ENCODE data around the gene AFP.

AFP gene

DNA sequence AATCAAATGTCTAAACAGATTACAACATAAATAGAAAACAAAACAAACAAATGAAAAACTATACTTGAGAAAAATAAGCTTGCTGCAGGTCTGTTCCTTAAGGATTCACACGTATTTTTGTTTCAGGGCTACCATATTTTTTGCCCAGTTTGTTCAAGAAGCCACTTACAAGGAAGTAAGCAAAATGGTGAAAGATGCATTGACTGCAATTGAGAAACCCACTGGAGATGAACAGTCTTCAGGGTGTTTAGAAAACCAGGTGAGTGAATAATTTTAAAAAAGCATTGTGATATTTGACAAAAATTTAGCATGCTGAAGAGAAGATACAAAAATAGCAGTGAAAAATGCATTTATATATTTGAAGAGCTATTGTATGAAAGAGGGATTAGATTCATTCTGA lies 2.0 kb downstream of the AFP start:
- no peak for DNase-seq (ENCODE audit: low spot score)

DNA sequence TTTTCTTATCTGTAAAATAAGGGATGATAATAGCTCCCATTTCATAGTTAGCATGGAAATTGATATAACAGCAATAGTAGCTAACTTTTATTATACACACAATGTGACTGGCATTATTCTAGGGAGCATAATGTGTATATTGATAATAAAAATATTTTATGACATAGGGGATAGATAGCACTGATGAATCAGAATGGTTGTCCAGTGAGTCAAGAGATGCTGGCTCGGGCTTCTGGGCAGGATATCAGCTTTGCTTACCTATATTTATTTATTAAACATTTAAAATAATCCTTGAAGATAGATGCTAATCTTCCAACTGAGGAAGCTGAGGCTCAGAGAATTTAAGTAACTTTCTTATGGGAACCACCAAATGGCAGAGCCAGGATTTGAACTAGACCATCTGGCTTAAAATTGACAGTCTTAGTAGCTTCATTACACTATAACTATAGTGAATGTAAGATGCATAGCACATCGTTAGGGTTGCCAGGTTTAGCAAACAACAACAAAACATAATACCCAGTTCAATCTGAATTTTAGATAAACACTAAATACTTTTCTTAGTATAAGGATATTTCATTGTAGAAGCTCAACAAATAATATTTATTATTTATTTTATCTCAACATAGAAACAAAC lies 2.7 kb downstream of the AFP start:
- DNase-seq (ENCODE audit: low spot score): no peak

DNA sequence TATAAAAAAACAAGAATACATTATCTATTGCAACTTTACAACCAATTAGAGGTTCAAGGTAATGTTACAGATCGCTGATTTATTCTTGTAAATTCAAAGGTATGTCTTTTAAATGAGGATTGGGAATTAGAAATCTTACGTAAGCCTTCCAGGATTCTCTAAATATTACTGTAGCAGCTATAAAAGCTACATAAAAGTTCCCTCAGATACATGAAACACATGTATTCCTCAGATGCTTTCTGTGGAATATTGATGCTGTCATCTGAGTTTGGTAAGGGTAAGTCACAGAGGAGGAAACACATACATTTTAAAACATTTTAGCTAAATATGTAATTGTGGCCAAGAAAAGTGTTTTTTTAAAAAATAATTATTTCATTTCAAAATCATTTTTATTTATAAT lies 3.4 kb downstream of the AFP start:
- no peak for DNase-seq (ENCODE audit: low spot score)

DNA sequence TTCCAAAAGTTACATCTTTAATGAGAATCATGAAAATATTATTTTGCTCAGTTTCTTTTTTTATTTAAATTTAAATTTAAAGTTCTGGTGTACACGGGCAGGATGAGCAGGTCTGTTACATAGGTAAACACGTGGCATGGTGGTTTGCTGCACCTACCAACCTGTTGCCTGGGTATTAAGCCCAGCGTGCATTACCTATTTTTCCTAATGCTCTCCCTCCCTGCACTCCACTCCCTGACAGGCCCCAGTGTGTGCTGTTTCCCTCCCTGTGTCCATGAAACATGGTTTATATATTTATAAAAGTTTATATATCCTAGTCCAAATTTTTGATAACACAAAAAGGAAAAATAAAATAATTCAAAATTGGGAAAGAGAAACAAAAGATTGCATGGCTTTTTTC lies 4.0 kb downstream of the AFP start:
- no peak for DNase-seq (ENCODE audit: low spot score)

- DNase-seq (ENCODE audit: low spot score): no peak
These were observed 4.6 kb downstream of the AFP start for GRCh38 chr4:73440653-73441052.

DNA sequence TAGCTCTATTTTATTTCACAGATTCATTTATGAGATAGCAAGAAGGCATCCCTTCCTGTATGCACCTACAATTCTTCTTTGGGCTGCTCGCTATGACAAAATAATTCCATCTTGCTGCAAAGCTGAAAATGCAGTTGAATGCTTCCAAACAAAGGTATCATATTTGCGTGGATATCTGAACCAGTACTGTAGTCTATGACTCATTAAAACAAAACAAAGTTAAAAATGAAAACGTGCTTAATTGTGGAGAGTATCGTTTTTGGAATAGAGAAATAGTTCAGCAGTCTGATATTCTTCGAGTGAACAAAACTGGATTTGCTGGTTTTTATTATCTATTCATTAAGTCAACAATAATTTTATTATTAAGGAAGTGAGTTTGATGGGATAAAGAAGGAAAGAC lies 6.3 kb downstream of the AFP start:
- no peak for DNase-seq (ENCODE audit: low spot score)

- DNase-seq (ENCODE audit: low spot score): no peak
These were observed 7.2 kb downstream of the AFP start for GRCh38 chr4:73443224-73443623.

GRCh38 chr4:73445383-73446335 lies 9.6 kb downstream of the AFP start:
- DNase-seq (ENCODE audit: low spot score): no peak

DNA sequence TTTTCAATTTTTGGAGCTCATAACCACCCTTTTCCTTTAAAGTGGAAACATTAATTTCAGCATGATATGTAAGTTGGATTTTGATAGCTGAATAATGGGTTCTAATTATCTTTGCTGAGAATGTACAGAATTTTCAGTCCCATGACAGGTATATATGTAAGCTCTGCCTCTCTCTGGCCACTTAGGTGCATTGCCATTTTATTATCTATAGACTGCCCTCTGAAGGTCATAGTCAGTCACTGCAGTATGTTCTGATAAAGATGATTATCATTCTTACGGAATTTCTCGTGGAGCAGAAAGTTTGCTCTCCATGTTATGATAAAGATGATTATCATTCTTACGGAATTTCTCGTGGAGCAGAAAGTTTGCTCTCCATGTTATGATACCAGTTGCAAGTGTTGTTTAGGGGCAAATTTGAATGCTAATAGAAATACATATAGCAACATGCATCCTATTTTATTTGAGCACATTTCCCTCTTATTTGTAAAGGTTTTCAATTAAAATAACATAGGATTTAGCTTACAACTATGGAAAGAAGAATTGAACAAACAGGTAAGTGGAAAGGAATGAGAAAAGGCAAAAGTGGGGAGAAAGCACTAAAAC lies 10.4 kb downstream of the AFP start:
- DNase-seq (ENCODE audit: low spot score): peak; percentile 67

- no peak for DNase-seq (ENCODE audit: low spot score)
These were observed 11.7 kb downstream of the AFP start for GRCh38 chr4:73447671-73448070.

DNA sequence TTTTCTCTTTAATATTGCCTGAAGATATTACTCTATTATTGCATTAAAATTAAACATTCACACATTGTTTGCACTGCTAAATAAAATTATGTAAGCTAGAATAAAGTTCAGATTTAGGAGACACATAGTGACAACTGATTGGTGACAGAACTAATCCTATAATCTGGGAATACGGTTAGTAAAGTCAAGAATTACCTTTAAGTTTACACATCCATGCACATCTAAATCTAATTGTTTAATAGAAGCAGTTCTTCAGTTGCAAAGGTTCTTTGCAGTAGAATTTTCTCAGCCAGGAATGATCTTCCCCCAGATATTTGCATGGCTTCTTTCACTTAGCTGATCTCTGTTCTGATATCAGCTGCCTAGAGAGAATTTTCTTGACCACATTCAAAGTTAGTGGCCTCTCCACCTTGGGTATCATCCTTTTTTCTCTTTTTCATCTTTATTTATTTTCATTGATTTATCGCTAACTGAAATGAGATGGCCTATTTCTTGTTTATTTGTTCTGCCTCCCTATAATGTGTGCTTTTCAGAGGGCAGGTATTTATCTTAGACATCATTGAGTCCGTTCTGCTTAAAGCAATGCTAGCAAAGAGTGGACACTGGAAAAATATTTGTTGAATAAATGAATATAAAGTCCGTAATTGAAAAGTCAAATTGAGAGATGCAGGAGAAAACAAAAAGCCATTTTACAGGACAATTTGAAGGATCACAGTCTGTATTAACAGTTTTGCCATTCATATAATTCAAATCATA lies 12.6 kb downstream of the AFP start:
- DNase-seq (ENCODE audit: low spot score): no peak

DNA sequence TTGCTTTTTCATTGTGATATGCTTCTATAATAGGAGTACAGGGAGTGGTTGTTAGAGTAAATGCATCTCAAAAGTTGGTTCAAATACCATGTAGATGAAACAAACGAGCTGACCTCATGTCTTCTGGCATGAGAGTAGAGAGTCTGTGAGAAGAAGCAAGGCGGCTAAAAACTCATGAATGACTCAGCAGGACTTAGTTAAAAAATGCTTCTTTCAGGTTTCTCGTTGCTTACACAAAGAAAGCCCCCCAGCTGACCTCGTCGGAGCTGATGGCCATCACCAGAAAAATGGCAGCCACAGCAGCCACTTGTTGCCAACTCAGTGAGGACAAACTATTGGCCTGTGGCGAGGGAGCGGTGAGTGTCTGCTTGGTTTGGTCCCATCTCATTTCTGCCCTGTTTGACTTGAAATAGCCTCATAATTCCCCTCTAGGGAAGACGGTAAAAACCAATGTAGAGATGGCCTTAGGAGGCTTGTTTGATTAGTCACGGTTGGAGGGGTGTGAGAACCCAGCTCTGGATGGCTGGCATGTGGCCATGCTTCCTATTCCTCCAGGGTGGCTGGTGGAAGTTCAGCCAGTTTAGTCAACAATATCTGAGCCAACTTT lies 14.5 kb downstream of the AFP start:
- peak; percentile 82 for DNase-seq (ENCODE audit: low spot score)

- DNase-seq (ENCODE audit: low spot score): no peak
These were observed 15.4 kb downstream of the AFP start for GRCh38 chr4:73451404-73451803.

DNA sequence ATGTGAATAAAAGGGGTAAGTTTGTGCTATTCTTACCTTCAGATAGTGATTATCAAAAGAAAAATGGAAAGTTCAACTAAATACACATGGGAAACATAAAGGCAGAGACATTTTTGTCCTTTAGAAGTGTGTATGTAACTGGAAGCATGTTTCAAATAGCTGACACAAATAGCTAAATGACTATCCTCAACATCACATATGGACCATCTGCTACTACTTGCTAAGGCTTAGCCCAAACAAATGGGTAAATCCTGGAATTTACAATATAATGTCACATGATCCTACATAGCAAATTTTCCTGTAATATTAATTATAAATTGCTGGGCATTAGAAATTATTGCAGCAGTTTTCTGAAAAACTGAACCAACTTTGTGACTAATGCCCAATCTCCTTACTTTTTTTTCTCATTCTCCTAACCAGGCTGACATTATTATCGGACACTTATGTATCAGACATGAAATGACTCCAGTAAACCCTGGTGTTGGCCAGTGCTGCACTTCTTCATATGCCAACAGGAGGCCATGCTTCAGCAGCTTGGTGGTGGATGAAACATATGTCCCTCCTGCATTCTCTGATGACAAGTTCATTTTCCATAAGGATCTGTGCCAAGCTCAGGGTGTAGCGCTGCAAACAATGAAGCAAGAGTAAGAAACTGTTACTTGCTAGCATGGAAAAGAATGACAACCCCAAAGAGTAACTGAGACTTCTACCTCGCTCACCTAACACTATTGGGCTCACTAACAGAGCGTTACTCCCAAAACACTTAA lies 16.1 kb downstream of the AFP start:
- no peak for DNase-seq (ENCODE audit: low spot score)

DNA sequence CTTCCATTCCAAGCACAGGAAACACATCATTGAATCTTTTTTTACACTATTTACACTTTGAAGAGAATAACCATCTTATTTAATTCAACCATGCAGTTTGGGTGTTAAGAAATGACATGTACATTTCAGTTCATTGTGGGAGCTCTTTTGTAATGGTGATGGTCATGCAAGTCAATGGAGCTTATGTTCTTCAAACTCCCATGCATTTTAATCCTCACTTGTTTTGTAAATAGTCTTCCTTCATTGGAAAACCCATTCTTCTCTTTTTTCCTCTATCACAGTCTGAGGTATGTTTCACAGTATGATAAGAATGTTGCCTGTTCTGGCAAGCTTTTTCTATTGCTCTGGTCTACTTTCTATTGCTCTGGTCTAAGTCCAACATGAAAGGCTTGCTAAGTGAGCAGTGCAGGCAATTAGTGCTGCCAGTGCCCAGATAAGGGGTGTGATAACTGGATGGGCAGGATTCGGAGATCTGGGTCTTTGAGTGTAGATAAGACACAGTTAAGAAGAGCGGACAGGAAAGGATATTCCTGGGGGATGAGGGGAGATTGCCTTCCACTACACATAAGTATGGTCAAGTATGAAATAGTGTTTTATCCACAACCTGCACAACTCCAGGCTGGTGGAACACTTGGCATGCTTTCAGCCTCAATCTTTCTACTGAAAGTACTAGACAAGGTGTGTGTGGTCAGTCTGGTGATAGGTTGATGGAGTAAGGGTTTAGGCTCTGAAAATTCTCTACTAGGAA lies 17.1 kb downstream of the AFP start:
- no peak for DNase-seq (ENCODE audit: low spot score)

GRCh38 chr4:73453701-73454005 lies 17.6 kb downstream of the AFP start:
- DNase-seq (ENCODE audit: low spot score): peak; percentile 30

- DNase-seq (ENCODE audit: low spot score): no peak
These were observed 18.9 kb downstream of the AFP start for GRCh38 chr4:73454920-73455319.

- no peak for DNase-seq (ENCODE audit: low spot score)
These were observed 20.4 kb downstream of the AFP start for GRCh38 chr4:73456177-73457022.

- DNase-seq (ENCODE audit: low spot score): no peak
These were observed 22.4 kb downstream of the AFP start for GRCh38 chr4:73458184-73459047.
